HCT116 (cell line): ENCODE measurements around the gene SPI1. TPM values are rescaled to one million over a fixed set of nuclear protein-coding genes. Genes with fewer than 3 reads are reported as not detected.

ENCODE experiments used
- ATAC-seq: fragments of 200-7000 bp; cut with Tn5 transposase; 2 replicates; pipeline ENCODE4 v1.9.1; 2020; ENCODE audit warnings: mild to moderate bottlenecking, moderate library complexity
- BruUV-seq: library from RNA; stranded (reverse); fragments of 400-500 nt; replicated peaks from 2 replicates; lab custom pipeline; 2021; lab: Mats Ljungman, UMichigan
- CTCF ChIA-PET: fragments of 300-600 bp; sonication (Branson Sonifier 250); formaldehyde crosslinking; loops from one replicate; lab custom pipeline; 2021; ENCODE audit warnings: antibody characterized with exemption; lab: Charles Lee
- POLR2A ChIA-PET: fragments of 300-600, 350-600 bp; sonication (Branson Sonifier 250); formaldehyde crosslinking; loops from one replicate; lab custom pipeline; 2021; ENCODE audit warnings: antibody characterized with exemption; lab: Charles Lee
- RAD21 ChIA-PET, 2 experiments: fragments of 300-600 bp; sonication (Branson Sonifier 250); formaldehyde crosslinking; loops; one replicate each; lab custom pipeline; 2023; ENCODE audit warnings: low total read pairs in 2 of 2; ENCODE audit not compliant: uncharacterized antibody in 2 of 2, unreplicated experiment in 2 of 2, low non-redundant PET in 1 of 2; lab: Charles Lee
- DNase-seq: peaks from one replicate; pipeline ENCODE4 v3.0.0-alpha.2; 2010; ENCODE audit warnings: low read depth, low spot score
- H2AFZ ChIP-seq: fragments of 200-600 bp; shearing (Covaris generic), sonication (generic); 2 replicates; pipeline ENCODE4 v1.6.1; 2017; ENCODE audit warnings: low read depth, mixed run types, mixed read lengths, antibody characterized with exemption, low read length; ENCODE audit not compliant: poor library complexity, severe bottlenecking
- H3K27ac ChIP-seq: 2 replicates; pipeline ENCODE4 v1.5.1; 2012; ENCODE audit warnings: low read depth, low read length
- H3K27me3 ChIP-seq: fragments of 200-600 bp; sonication (generic); 2 replicates; pipeline ENCODE4 v1.6.1; 2016; ENCODE audit warnings: mixed run types, low read length, mixed read lengths; ENCODE audit not compliant: insufficient read depth
- H3K36me3 ChIP-seq, 2 experiments: fragments of 200-500 bp in 1 of 2; fragments of 200-600 bp in 1 of 2; sonication (Bioruptor generic) in 1 of 2; sonication (generic) in 1 of 2; 2 replicates each; pipeline versions ENCODE4 v1.5.1 to v1.6.1; 2014 to 2016; ENCODE audit warnings: low read length in 2 of 2, inconsistent platforms in 1 of 2, mixed read lengths in 1 of 2, mixed run types in 1 of 2; ENCODE audit not compliant: insufficient read depth in 2 of 2, control insufficient read depth in 1 of 2
- H3K4me1 ChIP-seq, 2 experiments: fragments of 200-600 bp in 1 of 2; sonication (generic) in 1 of 2; 2 replicates each; pipeline versions ENCODE4 v1.5.1 to v1.6.1; 2012 to 2017; ENCODE audit warnings: low read length in 2 of 2, inconsistent platforms in 1 of 2, mild to moderate bottlenecking in 1 of 2, mixed read lengths in 1 of 2, mixed run types in 1 of 2, moderate library complexity in 1 of 2; ENCODE audit not compliant: insufficient read depth in 2 of 2, control insufficient read depth in 1 of 2
- H3K4me2 ChIP-seq: fragments of 200-600 bp; sonication (generic); 2 replicates; pipeline ENCODE4 v1.6.1; 2017; ENCODE audit warnings: mixed run types, low read length, mixed read lengths
- H3K4me3 ChIP-seq, 2 experiments: fragments of 200-600 bp in 1 of 2; sonication (generic) in 1 of 2; replicated peaks in 1 of 2; 2 replicates each; pipeline ENCODE4 v1.5.1; 2011 to 2016; ENCODE audit warnings: low read length in 2 of 2, control low read depth in 1 of 2, low read depth in 1 of 2, mild to moderate bottlenecking in 1 of 2, mixed read lengths in 1 of 2, mixed run types in 1 of 2
- H3K79me2 ChIP-seq: fragments of 200-600 bp; sonication (generic); 2 replicates; pipeline ENCODE4 v1.6.1; 2017; ENCODE audit warnings: mild to moderate bottlenecking, mixed run types, low read length, moderate library complexity, mixed read lengths; ENCODE audit not compliant: insufficient read depth
- H3K9ac ChIP-seq: fragments of 200-600 bp; sonication (generic); 2 replicates; pipeline ENCODE4 v1.6.1; 2016; ENCODE audit warnings: low read length, mixed read lengths
- H3K9me2 ChIP-seq: fragments of 200-600 bp; sonication (generic), shearing (Covaris generic); 2 replicates; pipeline ENCODE4 v1.6.1; 2017; ENCODE audit warnings: mixed run types, mild to moderate bottlenecking, moderate library complexity; ENCODE audit not compliant: insufficient read depth
- H3K9me3 ChIP-seq, 2 experiments: fragments of 200-500 bp in 1 of 2; fragments of 200-600 bp in 1 of 2; sonication (Bioruptor generic) in 1 of 2; sonication (generic) in 1 of 2; 2 replicates each; pipeline ENCODE4 v1.6.1; 2014 to 2017; ENCODE audit warnings: low read length in 2 of 2, mixed read lengths in 2 of 2, inconsistent platforms in 1 of 2, low read depth in 1 of 2, mild to moderate bottlenecking in 1 of 2, mixed run types in 1 of 2, moderate library complexity in 1 of 2; ENCODE audit not compliant: control insufficient read depth in 1 of 2, insufficient read depth in 1 of 2
- H4K20me1 ChIP-seq: fragments of 200-600 bp; sonication (generic), shearing (Covaris generic); 2 replicates; pipeline ENCODE4 v1.6.1; 2017; ENCODE audit warnings: mixed run types, mild to moderate bottlenecking, moderate library complexity; ENCODE audit not compliant: insufficient read depth
- ATF3 ChIP-seq: IDR thresholded peaks from 2 replicates; pipeline ENCODE4 v1.6.1; 2012
- EZH2 ChIP-seq: fragments of 200-600 bp; sonication (generic); IDR thresholded peaks from 2 replicates; pipeline ENCODE4 v1.6.1; 2017; ENCODE audit warnings: antibody characterized with exemption, mixed run types
- POLR2A ChIP-seq: IDR thresholded peaks from 2 replicates; pipeline ENCODE4 v1.7.0; 2011; ENCODE audit warnings: borderline replicate concordance; ENCODE audit not compliant: insufficient read depth, insufficient read length; ENCODE audit errors: extremely low read depth
- POLR2AphosphoS5 ChIP-seq: IDR thresholded peaks from 2 replicates; pipeline ENCODE4 v1.6.1; 2011; ENCODE audit warnings: mild to moderate bottlenecking, low read depth, low read length, moderate library complexity
- REST ChIP-seq: IDR thresholded peaks from 2 replicates; pipeline ENCODE4 v1.6.1; 2012; ENCODE audit warnings: low read depth
- ZFX ChIP-seq: fragments of 450-650 bp; IDR thresholded peaks from 2 replicates; pipeline ENCODE4 v1.6.1; 2017
- intact Hi-C: fragments of 100-400 bp; cut with micrococcal nuclease; formaldehyde crosslinking; loops from 2 replicates; pipeline ENCODE4 v1.10.0; 2022
- total RNA-seq: library from RNA; stranded (reverse); gene quantifications from one replicate; pipeline ENCODE4 v1.2.1, GENCODE V29; 2021; ENCODE audit not compliant: unreplicated experiment

SPI1 gene
- total RNA-seq, 1 experiment from 2014 or later = 0.32 TPM

GRCh38 chr11:47409440-47410369, 31.4 kb upstream of the SPI1 start:
- peak overlapping the region; percentile 88 for H3K4me2 ChIP-seq
- peak overlapping the region; percentile 78 to 87 for H3K4me3 ChIP-seq
- H2AFZ ChIP-seq = no peak overlapping the region
- BruUV-seq = no TSS peak
- ChIA-PET POLR2A (no interaction called here), CTCF (interaction anchor here (1.4 kb wide), 1 partner anchor 35 kb away, joined by 4 read pairs; no protein-coding TSS in a partner anchor), RAD21 (no interaction called here)
- peak overlapping the region; percentile 98 for H3K27ac ChIP-seq
- H3K9me3 ChIP-seq = no peaks in the 10 kb centered on the region
- ATAC-seq = no peak
- DNase-seq = no peak
- intact Hi-C loops = loop anchor here (2.0 kb wide), 1 partner anchor 139 kb away; the partner anchor contains the start of gene MADD
- no peaks in the 10 kb centered on the region for H3K27me3 ChIP-seq
- TF ChIP-seq EZH2 = no peak
- no peak for TF ChIP-seq REST
- TF ChIP-seq POLR2AphosphoS5 = no peak
- TF ChIP-seq ZFX = no peak
- TF ChIP-seq POLR2A = no peak
- no peak for TF ChIP-seq ATF3
- no peaks in the 10 kb centered on the region for H4K20me1 ChIP-seq
- peaks cover 7% of the 10 kb centered on the region; the same call in 1 of the 2 replicates for H3K79me2 ChIP-seq
- H3K4me1 ChIP-seq = peaks cover 30 to 37% of the 10 kb centered on the region in 2 experiments
- no peaks in the 10 kb centered on the region for H3K9me2 ChIP-seq
- H3K9ac ChIP-seq = peak overlapping the region; percentile 73
- H3K36me3 ChIP-seq = peaks cover 0 to 4% of the 10 kb centered on the region in 2 experiments; a peak in 2 of 4 replicates
